K562 (cell line): ENCODE data around the gene TRIAP1. TPM values are rescaled to one million over a fixed set of nuclear protein-coding genes. Genes with fewer than 3 reads are reported as not detected.

Source experiments
- ADNP ChIP-seq: fragments of 200-800 bp; sonication (Bioruptor generic); IDR thresholded peaks from 2 replicates; pipeline ENCODE4 v1.6.1; 2016; ENCODE audit warnings: missing genetic modification characterization, missing compliant biosample characterization
- CBX5 ChIP-seq: IDR thresholded peaks from 2 replicates; pipeline ENCODE4 v1.6.1; 2014; ENCODE audit warnings: low read depth, borderline replicate concordance
- E2F3 ChIP-seq: fragments of 250-450 bp; sonication (Bioruptor Pico); IDR thresholded peaks from 2 replicates; pipeline ENCODE4 v1.4.0; 2020; ENCODE audit warnings: mild to moderate bottlenecking
- JUND ChIP-seq, 2 experiments: IDR thresholded peaks; 2 replicates in 1 of 2; 3 replicates in 1 of 2; pipeline ENCODE4 v1.6.1; 2011; ENCODE audit warnings: borderline replicate concordance in 2 of 2, low read depth in 2 of 2, low read length in 2 of 2, improper control_type of control experiment in 1 of 2, missing biosample characterization in 1 of 2, missing genetic modification characterization in 1 of 2, missing genetic modification reagents in 1 of 2
- KAT2B ChIP-seq: IDR thresholded peaks from one replicate; pipeline ENCODE4 v1.6.1; 2012; ENCODE audit warnings: low read depth, mild to moderate bottlenecking, control low read depth, inconsistent platforms, low read length, moderate library complexity
- MAZ ChIP-seq, 2 experiments: fragments of 450-650 bp in 1 of 2; sonication (generic) in 1 of 2; formaldehyde crosslinking; IDR thresholded peaks in 1 of 2; conservative IDR thresholded peaks in 1 of 2; 2 replicates each; pipeline versions ENCODE4 v1.4.0 to v1.5.0; 2020; ENCODE audit warnings: mild to moderate bottlenecking in 1 of 2, missing genetic modification reagents in 1 of 2
- PHB ChIP-seq: fragments of 250-450 bp; sonication (Bioruptor Pico); IDR thresholded peaks from 2 replicates; pipeline ENCODE4 v1.5.0; 2021
- RBBP5 ChIP-seq: fragments of 200-600 bp; sonication (generic); IDR thresholded peaks from 2 replicates; pipeline ENCODE4 v1.6.1; 2012; ENCODE audit warnings: borderline replicate concordance, mild to moderate bottlenecking, low read length, control low read depth, inconsistent platforms; ENCODE audit not compliant: insufficient read depth, poor library complexity, severe bottlenecking
- TAF7 ChIP-seq: fragments of 450-650 bp; IDR thresholded peaks from 2 replicates; pipeline ENCODE4 v1.6.1; 2016; ENCODE audit warnings: missing genetic modification characterization, missing compliant biosample characterization
- U2AF1 ChIP-seq: fragments of 200-400 bp; formaldehyde crosslinking; optimal IDR thresholded peaks from 2 replicates; pipeline ENCODE3; 2017; ENCODE audit warnings: mild to moderate bottlenecking, low read depth, low read length, moderate library complexity
- ZNF175 ChIP-seq: fragments of 200-800 bp; sonication (Bioruptor generic); IDR thresholded peaks from 2 replicates; pipeline ENCODE4 v1.6.1; 2016; ENCODE audit warnings: low read depth, mild to moderate bottlenecking, missing genetic modification characterization, missing compliant biosample characterization
- ZNF253 ChIP-seq: fragments of 250-450 bp; sonication (Bioruptor Pico); conservative IDR thresholded peaks from 2 replicates; pipeline ENCODE4 v1.6.1; 2021; ENCODE audit warnings: mild to moderate bottlenecking
- ZNF384 ChIP-seq: IDR thresholded peaks from 2 replicates; pipeline ENCODE4 v1.6.1; 2012; ENCODE audit warnings: low read depth, low read length, improper control_type of control experiment
- ZNF778 ChIP-seq: fragments of 450-650 bp; formaldehyde crosslinking; IDR thresholded peaks from 2 replicates; pipeline ENCODE4 v1.4.0; 2020; ENCODE audit warnings: mild to moderate bottlenecking, moderate library complexity
- ZNF79 ChIP-seq: fragments of 250-450 bp; sonication (Bioruptor Pico); IDR thresholded peaks from 2 replicates; pipeline ENCODE4 v1.4.0; 2020; ENCODE audit warnings: low read depth, mild to moderate bottlenecking, moderate library complexity
- polyA plus RNA-seq, 8 experiments: library from polyadenylated mRNA; depleted of rRNA in 4 of 8; stranded (reverse) in 5 of 8; unstranded in 3 of 8; fragments of >200 nt; fragmentation: Nextera tagmentation in 2 of 8; fragmentation: Illumina TruSeq in 1 of 8; extraction: Ambion mirVana in 2 of 8; extraction: Trizol in 1 of 8; gene quantifications; 2 replicates each; pipeline versions ENCODE4 v1.2.1 to v1.2.3, GENCODE V29; 2011 to 2014; ENCODE audit warnings: inconsistent platforms in 1 of 8, missing spikeins in 1 of 8
- total RNA-seq, 7 experiments: library from RNA; depleted of rRNA in 6 of 7; stranded (reverse); fragments of >200 nt in 6 of 7; fragmentation: Illumina TruSeq in 2 of 7; extraction: Trizol in 2 of 7; gene quantifications; 2 replicates each; pipeline versions ENCODE4 v1.2.1 to v1.2.3, GENCODE V29; 2011 to 2021; ENCODE audit warnings: low replicate concordance in 1 of 7
- TF ChIP-seq, protein P1 (sequence below), 2 experiments: fragments of 450-650 bp; formaldehyde crosslinking in 1 of 2; IDR thresholded peaks; 2 replicates each; pipeline versions ENCODE4 v1.4.0 to v1.6.1; 2014 to 2020; ENCODE audit warnings: mild to moderate bottlenecking in 2 of 2, borderline replicate concordance in 1 of 2, low read depth in 1 of 2
- TF ChIP-seq, protein P2 (sequence below), 2 experiments: fragments of 450-650 bp in 1 of 2; sonication (generic) in 1 of 2; formaldehyde crosslinking in 1 of 2; IDR thresholded peaks in 1 of 2; conservative IDR thresholded peaks in 1 of 2; 2 replicates each; pipeline versions ENCODE4 v1.6.1 to v1.8.1; 2016 to 2023; ENCODE audit warnings: mild to moderate bottlenecking in 2 of 2, moderate library complexity in 2 of 2, inconsistent platforms in 1 of 2, missing genetic modification reagents in 1 of 2

TRIAP1 gene
- total and polyA plus RNA-seq, 9 of the 15 experiments (the other 6 are each of a cell fraction or from before 2014, with no cell fraction given) = 37.3 to 354 (median 65.4) TPM

DNA sequence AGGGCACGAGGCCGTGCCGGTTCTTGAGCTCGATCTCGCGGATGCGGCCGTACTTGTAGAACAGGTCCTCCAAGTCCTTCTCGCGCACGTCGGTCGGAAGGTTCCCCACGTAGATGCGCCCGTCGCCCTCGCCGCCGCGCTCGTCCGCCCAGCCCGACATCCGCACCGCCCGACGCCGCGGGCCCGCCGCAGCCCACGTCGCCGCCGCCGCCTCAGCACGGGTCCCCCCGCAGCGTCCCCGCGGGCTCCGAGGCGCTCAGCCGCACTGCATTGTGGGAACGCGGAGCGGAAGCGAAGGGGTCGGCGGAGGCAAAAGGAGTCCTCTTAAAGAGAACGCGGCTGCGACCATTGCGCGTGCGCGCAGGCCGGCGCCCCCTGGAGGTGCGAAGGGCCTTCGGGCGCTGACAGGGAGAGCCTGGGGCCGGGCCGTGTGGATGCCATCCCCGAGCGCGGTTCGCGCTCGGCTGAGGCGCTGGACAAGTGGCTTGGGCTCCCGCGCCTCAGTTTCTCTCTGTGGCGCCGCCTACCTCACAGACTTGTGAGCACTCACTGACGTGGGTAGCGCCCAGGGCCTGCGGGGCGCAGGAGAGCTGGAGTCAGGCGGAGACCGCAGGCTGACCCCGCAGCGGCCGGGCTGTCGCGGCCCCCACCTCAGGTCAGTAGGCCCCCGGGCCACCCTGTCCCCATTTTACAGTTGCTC lies 23.4 kb upstream of the TRIAP1 start, which contains the start of gene SRSF9 (continued):
- TF ChIP-seq TAF7 (tag) = no peak
- TF ChIP-seq PHB (CRISPR knock-in tag) = peak; percentile 51; the same call in 1 of the 2 replicates
- peak; percentile 56 for TF ChIP-seq KAT2B
- TF ChIP-seq MAZ (CRISPR knock-in tag; conservative IDR thresholded peaks at IDR 0.05 in 1 of 2, IDR thresholded peaks at IDR 0.05 in 1 of 2) = peak in 1 of 2 experiments; percentile 87; a peak in 3 of 4 replicates
- no peak for TF ChIP-seq CBX5
- TF ChIP-seq, protein P1, sequence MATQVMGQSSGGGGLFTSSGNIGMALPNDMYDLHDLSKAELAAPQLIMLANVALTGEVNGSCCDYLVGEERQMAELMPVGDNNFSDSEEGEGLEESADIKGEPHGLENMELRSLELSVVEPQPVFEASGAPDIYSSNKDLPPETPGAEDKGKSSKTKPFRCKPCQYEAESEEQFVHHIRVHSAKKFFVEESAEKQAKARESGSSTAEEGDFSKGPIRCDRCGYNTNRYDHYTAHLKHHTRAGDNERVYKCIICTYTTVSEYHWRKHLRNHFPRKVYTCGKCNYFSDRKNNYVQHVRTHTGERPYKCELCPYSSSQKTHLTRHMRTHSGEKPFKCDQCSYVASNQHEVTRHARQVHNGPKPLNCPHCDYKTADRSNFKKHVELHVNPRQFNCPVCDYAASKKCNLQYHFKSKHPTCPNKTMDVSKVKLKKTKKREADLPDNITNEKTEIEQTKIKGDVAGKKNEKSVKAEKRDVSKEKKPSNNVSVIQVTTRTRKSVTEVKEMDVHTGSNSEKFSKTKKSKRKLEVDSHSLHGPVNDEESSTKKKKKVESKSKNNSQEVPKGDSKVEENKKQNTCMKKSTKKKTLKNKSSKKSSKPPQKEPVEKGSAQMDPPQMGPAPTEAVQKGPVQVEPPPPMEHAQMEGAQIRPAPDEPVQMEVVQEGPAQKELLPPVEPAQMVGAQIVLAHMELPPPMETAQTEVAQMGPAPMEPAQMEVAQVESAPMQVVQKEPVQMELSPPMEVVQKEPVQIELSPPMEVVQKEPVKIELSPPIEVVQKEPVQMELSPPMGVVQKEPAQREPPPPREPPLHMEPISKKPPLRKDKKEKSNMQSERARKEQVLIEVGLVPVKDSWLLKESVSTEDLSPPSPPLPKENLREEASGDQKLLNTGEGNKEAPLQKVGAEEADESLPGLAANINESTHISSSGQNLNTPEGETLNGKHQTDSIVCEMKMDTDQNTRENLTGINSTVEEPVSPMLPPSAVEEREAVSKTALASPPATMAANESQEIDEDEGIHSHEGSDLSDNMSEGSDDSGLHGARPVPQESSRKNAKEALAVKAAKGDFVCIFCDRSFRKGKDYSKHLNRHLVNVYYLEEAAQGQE (IDR thresholded peaks at IDR 0.05; ENCODE audit: borderline replicate concordance) = no peak; the same call in 1 of the 2 replicates
- TF ChIP-seq, protein P1 (CRISPR knock-in tag; IDR thresholded peaks at IDR 0.05; ENCODE audit: low read depth) = 0 out of 2 replicates have a peak, but pooled peaks have one; percentile 49
- no peak for TF ChIP-seq ZNF253 (CRISPR knock-in tag)
- TF ChIP-seq RBBP5 = peak; percentile 76
- no peak for TF ChIP-seq ZNF175 (CRISPR knock-in tag)
- peak; percentile 70 for TF ChIP-seq JUND (IDR thresholded peaks at IDR 0.05; ENCODE audit: borderline replicate concordance, low read depth, low read length)
- no peak; the same call in 2 of the 3 replicates for TF ChIP-seq JUND (tag; IDR thresholded peaks at IDR 0.05; ENCODE audit: borderline replicate concordance, low read depth, low read length)
- TF ChIP-seq ZNF79 (CRISPR knock-in tag) = no peak
- no peak for TF ChIP-seq ZNF778 (CRISPR knock-in tag)
- TF ChIP-seq ZNF384 = no peak
- TF ChIP-seq, protein P2, sequence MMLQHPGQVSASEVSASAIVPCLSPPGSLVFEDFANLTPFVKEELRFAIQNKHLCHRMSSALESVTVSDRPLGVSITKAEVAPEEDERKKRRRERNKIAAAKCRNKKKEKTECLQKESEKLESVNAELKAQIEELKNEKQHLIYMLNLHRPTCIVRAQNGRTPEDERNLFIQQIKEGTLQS (IDR thresholded peaks at IDR 0.05) = no peak
- TF ChIP-seq, protein P2 (CRISPR knock-in tag; conservative IDR thresholded peaks at IDR 0.05) = no peak
- TF ChIP-seq U2AF1 = peak; percentile 70
- no peak for TF ChIP-seq E2F3 (CRISPR knock-in tag)
- TF ChIP-seq ADNP = no peak
